Hematopoietic multipotent progenitor cell treated with erythropoietin and hydrocortisone succinate and interleukin-3 and kit ligand, for 4 days (in vitro differentiated cells): ENCODE results near the gene OTX1.

Experiments
- DNase-seq: peaks from one replicate; pipeline ENCODE4 v3.0.0-alpha.2; 2015

The OTX1 gene

GRCh38 chr2:63047321-63048279, 3.0 kb upstream of the OTX1 start:
- DNase-seq, result peak; percentile 55

DNA sequence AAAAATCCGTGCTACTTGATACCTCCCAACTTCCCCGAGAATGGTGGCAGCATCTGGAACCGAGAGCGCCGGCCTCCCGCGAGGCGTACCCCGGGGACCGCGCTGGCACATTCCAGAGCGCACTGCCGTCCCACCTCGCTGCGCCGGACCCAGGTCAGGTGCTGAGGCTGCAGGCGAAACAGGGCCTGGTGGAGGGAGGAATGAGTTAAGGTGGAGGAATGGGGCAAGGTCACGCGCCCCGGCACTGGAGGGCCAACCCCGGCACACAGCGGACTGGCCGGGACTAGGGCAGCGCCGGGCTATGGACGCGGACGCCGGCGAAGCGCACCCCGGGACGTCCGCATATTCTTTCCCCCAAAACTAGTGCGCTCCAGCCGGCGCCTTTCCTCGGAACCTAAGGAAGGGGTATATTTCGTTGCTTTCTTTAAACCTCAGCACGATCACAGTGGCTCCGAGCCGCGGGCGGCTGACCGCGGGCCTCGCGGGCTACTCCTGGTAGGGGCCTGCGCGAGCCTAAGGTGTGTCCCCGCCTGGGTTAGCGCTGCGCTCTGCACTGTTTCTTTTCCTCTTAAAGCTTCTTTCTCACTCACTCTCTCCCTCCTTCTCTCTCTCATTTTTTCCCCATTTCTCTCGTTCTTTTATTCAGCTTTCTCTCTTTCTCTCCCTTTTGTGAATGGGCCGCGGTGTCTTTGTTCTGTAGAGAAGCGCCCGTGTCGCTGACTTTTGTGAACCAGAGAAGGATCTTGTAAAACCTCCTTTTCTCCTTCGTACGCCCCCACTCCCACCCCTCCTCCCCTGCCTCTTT, 2.1 kb upstream of the OTX1 start:
- peak; percentile 36 for DNase-seq

- peak; percentile 34 for DNase-seq
Observed at GRCh38 chr2:63049211-63049969, 1.2 kb upstream of the OTX1 start.

DNA sequence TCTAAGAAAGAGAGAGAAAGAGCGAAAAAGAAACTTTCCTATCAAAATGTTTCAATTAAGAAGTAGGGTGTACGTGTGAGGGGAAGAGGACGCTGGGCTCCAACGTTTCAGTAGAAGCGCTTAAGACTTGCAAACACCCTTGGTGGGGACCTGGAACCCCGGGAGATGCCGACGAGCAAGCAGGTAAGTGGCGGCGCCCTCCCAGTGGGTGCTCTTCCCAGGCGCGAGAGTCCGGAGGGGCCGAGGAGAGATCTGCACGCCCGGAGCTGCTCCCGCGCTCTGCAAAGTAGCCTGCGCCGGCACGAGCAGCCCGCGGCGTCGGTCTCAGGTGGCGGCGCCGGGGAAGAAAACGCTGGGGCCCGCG, 678 bp upstream of the OTX1 start:
- peak; percentile 43 for DNase-seq

- DNase-seq, result peak; percentile 40
Observed at GRCh38 chr2:63051042-63051794, 588 bp downstream of the OTX1 start.

DNA sequence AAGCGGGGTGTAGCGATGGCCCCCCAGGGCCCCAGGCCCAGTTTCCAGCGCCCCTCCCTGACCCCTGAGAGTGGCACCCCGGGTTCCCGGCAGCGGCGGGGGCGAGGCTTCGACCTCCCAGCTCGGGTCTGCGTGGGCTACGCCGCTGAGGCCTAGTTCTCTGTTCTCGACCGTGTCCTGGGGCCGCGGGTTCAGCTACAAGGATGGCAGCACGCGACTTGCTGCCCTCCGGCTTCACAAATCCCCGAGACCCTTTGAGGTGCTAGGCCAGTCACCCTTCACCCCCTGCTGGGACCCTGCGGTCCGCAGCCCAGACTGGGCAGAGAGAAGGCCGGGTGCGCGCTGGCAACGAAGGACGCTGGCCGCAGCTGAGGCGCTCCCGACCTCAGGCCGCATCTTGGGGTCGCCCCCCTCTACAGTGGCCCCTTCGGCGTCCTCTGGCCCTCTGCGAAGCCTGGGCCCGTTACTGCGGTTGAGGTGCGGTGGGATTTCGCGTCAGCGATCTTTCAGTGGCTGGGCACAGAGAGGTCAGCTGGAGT, 1.2 kb downstream of the OTX1 start:
- DNase-seq, result peak; percentile 16

GRCh38 chr2:63052411-63053080, 1.9 kb downstream of the OTX1 start:
- peak; percentile 32 for DNase-seq

- DNase-seq, result peak; percentile 15
Observed at GRCh38 chr2:63053081-63053888, 2.7 kb downstream of the OTX1 start.

DNA sequence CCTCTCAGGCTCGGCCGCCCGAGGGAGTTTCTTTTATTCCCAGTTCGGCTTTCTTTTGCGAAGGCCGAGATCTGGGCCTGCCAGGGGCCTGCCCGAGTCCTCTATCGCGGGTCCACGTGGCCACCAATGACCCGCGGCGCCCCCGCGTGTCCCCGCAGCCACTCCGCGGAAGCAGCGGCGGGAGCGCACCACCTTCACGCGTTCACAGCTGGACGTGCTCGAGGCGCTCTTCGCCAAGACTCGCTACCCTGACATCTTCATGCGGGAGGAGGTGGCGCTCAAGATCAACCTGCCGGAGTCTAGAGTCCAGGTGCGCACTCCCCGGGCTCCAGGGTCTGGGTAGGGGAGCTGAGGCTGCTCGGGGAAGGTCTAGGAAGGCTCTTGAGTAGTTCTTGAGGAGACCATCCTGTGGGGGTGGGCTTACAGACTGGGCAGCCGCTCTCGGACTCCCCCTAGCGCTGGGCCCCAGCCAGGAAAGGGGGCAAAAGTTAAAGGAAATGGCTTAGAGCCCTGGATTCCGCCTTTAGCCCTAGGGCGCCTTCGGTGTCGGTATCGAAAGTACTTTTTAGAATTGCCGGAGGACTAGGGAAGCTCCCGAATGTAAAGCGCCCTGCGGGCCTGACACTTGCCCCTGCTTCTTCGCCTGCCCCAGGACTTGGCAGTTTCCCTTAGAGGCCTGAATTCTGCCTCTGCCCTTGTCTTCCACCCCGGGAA, 3.4 kb downstream of the OTX1 start:
- DNase-seq, result peak; percentile 70

DNA sequence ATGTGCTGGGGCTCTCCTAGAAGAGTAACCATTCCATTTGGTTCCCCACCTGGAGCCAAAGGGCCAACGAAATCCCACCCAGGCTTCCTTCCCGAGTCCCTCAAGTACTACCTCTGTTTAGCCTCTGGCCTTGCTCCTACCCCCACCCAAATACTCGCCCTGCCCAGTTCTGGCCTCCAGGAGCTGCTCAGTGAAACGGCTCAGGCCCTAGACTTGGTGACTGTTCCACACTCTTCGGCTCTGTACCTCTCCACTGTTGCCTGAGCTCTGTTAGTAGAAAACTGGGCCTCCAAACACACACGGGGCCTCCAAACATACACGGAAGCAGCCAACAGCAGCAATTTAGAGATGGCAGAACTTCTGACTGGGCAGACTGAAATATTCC, 4.2 kb downstream of the OTX1 start:
- DNase-seq, result peak; percentile 19

DNA sequence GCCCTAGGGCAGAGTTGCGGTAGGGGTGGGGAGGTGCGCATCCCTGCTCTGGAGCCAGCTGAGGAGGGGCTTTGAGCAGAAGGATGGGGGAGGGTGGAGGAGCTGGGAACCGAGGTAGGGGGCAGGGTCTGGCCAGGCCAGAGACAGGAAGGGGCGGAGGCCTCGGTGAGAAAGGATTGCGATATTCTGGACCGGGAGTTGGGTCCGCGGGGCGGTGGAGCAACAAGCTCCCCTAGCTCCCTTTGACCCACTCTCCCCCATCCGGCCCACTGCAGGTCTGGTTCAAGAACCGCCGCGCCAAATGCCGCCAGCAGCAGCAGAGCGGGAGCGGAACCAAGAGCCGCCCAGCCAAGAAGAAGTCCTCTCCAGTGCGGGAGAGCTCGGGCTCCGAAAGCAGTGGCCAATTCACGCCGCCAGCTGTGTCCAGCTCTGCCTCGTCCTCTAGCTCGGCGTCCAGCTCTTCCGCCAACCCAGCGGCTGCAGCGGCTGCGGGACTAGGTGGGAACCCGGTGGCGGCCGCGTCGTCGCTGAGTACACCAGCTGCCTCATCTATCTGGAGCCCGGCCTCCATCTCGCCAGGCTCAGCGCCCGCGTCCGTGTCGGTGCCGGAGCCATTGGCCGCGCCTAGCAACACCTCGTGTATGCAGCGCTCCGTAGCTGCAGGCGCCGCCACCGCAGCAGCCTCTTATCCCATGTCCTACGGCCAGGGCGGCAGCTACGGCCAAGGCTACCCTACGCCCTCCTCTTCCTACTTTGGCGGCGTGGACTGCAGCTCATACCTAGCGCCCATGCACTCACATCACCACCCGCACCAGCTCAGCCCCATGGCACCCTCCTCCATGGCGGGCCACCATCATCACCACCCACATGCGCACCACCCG, 4.8 kb downstream of the OTX1 start:
- peak; percentile 40 for DNase-seq

- peak; percentile 66 for DNase-seq
Observed at GRCh38 chr2:63056107-63057050, 5.7 kb downstream of the OTX1 start.

- peak; percentile 17 for DNase-seq
Observed at GRCh38 chr2:63057249-63058143, 6.9 kb downstream of the OTX1 start.

GRCh38 chr2:63058144-63058920, 7.7 kb downstream of the OTX1 start:
- DNase-seq, result peak; percentile 30

DNA sequence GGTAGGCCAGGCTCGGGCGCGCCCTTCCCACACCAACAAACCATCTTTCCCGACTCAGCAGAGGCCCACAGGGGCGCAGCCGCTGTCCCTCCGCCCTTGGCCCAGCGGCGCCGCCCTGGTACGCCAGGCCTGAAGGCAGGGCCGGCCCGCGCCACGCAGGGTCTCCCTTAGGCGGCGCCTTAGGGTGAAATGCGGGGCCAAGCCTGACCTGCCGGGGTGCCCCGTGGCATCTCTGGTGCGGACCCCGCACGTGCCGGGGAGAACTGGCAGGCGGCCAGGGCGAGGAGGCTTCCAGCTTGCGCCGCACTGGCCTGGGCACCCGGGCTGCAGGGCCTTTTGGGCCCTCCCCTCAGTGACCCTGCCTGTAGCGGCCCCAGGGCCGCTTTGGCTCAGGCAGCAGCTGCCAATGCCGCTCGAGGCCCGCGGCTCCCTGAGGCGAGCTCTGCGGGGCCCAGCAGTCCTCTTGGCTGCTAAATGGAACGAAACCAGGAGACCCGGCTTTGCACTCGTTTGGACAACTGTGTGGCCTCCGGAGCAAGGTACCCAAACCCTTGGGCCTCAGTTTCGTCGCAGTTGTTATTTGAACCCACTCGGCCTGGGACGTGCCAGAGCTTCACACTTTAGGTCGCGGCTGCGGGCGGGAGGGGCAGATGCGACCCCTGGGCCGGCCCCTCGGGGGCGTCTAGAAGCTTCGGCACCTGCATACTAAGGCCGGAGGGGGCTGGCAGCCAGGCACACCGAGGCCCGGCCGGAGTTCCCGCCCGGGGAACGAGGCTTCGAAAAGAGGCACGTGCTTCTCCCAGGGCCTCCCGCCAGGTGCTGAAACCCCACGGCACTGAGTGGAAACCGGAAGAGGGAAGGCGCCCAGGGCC, 8.5 kb downstream of the OTX1 start:
- DNase-seq, result peak; percentile 37
